Measurements from ENCODE around the gene KIAA0930.

DNA sequence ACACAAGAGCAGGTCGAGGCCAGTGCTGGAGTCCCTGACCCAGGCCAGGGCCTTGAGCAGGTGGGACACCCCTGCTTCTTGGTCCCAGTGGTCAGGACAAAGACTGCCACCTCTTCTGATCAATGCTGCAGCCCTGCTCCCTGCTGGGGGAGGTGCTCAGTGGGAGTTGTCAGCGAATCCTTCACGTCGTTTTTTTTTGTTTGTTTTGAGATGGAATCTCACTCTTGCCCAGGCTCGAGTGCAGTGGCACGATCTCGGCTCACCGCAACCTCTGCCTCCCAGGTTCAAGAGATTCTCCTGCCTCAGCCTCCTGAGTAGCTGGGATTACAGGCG, 42.3 kb downstream of the KIAA0930 start:
- no peak for TF ChIP-seq POLR2AphosphoS5 (IDR thresholded peaks at IDR 0.05)
- TF ChIP-seq, protein P1, sequence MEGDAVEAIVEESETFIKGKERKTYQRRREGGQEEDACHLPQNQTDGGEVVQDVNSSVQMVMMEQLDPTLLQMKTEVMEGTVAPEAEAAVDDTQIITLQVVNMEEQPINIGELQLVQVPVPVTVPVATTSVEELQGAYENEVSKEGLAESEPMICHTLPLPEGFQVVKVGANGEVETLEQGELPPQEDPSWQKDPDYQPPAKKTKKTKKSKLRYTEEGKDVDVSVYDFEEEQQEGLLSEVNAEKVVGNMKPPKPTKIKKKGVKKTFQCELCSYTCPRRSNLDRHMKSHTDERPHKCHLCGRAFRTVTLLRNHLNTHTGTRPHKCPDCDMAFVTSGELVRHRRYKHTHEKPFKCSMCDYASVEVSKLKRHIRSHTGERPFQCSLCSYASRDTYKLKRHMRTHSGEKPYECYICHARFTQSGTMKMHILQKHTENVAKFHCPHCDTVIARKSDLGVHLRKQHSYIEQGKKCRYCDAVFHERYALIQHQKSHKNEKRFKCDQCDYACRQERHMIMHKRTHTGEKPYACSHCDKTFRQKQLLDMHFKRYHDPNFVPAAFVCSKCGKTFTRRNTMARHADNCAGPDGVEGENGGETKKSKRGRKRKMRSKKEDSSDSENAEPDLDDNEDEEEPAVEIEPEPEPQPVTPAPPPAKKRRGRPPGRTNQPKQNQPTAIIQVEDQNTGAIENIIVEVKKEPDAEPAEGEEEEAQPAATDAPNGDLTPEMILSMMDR (IDR thresholded peaks at IDR 0.05; ENCODE audit: poor library complexity, severe bottlenecking): no peak
- TF ChIP-seq TAF1 (IDR thresholded peaks at IDR 0.05; ENCODE audit: low read depth): no peak
- no peak for TF ChIP-seq MXI1 (conservative IDR thresholded peaks at IDR 0.05; ENCODE audit: poor library complexity, severe bottlenecking)
- no peak for TF ChIP-seq SMC3 (conservative IDR thresholded peaks at IDR 0.05; ENCODE audit: poor library complexity)
- TF ChIP-seq, protein P2, sequence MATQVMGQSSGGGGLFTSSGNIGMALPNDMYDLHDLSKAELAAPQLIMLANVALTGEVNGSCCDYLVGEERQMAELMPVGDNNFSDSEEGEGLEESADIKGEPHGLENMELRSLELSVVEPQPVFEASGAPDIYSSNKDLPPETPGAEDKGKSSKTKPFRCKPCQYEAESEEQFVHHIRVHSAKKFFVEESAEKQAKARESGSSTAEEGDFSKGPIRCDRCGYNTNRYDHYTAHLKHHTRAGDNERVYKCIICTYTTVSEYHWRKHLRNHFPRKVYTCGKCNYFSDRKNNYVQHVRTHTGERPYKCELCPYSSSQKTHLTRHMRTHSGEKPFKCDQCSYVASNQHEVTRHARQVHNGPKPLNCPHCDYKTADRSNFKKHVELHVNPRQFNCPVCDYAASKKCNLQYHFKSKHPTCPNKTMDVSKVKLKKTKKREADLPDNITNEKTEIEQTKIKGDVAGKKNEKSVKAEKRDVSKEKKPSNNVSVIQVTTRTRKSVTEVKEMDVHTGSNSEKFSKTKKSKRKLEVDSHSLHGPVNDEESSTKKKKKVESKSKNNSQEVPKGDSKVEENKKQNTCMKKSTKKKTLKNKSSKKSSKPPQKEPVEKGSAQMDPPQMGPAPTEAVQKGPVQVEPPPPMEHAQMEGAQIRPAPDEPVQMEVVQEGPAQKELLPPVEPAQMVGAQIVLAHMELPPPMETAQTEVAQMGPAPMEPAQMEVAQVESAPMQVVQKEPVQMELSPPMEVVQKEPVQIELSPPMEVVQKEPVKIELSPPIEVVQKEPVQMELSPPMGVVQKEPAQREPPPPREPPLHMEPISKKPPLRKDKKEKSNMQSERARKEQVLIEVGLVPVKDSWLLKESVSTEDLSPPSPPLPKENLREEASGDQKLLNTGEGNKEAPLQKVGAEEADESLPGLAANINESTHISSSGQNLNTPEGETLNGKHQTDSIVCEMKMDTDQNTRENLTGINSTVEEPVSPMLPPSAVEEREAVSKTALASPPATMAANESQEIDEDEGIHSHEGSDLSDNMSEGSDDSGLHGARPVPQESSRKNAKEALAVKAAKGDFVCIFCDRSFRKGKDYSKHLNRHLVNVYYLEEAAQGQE (IDR thresholded peaks at IDR 0.05; ENCODE audit: borderline replicate concordance): no peak
- TF ChIP-seq EZH2 (IDR thresholded peaks at IDR 0.05; ENCODE audit: borderline replicate concordance, insufficient read depth, low read length, poor library complexity, severe bottlenecking): no peak
- no peak for TF ChIP-seq EP300 (conservative IDR thresholded peaks at IDR 0.05; ENCODE audit: poor library complexity, severe bottlenecking)
- TF ChIP-seq RAD21 (conservative IDR thresholded peaks at IDR 0.05): no peak

Measured in neural cell (in vitro differentiated cells).